ENCODE measurements around the gene CEP19. TPM values are rescaled to one million over a fixed set of nuclear protein-coding genes. Genes with fewer than 3 reads are reported as not detected.

CEP19 gene
- total RNA-seq, 1 donor from 2014 or later = 3.7 TPM

- no peak overlapping the region for H3K27ac Mint-ChIP-seq
- no peak overlapping the region for H3K4me3 Mint-ChIP-seq (ENCODE audit: low read depth)
- intact Hi-C loops (cut with micrococcal nuclease) = no loop called here
- H3K36me3 Mint-ChIP-seq (ENCODE audit: low read depth) = peaks cover 12% of the 10 kb centered on the region
- H3K9me3 Mint-ChIP-seq = peaks cover 4% of the 10 kb centered on the region
- DNase-seq (ENCODE audit: low spot score) = no peak
- H3K27me3 Mint-ChIP-seq (ENCODE audit: low read depth) = no peaks in the 10 kb centered on the region
- H3K4me1 Mint-ChIP-seq (ENCODE audit: low read depth) = peaks cover 35% of the 10 kb centered on the region
Observed at GRCh38 chr3:196673632-196674031, 38.4 kb downstream of the CEP19 start.

- Mint-ChIP-seq H3K36me3 (ENCODE audit: low read depth) (peaks cover 20% of the 10 kb centered on the region), H3K27me3 (ENCODE audit: low read depth) (no peaks in the 10 kb centered on the region), H3K27ac (peak overlapping the region; percentile 16), H3K4me1 (ENCODE audit: low read depth) (peaks cover 16% of the 10 kb centered on the region), H3K4me3 (ENCODE audit: low read depth) (peak overlapping the region; percentile 17), H3K9me3 (peaks cover 4% of the 10 kb centered on the region)
- no peak for DNase-seq (ENCODE audit: low spot score)
- intact Hi-C loops (cut with micrococcal nuclease) = no loop called here
Observed at GRCh38 chr3:196670339-196670738, 41.7 kb downstream of the CEP19 start.

GRCh38 chr3:196667056-196667825 lies 44.8 kb downstream of the CEP19 start:
- Mint-ChIP-seq H3K27ac (no peak overlapping the region), H3K9me3 (no peaks in the 10 kb centered on the region), H3K36me3 (ENCODE audit: low read depth) (peaks cover 23% of the 10 kb centered on the region), H3K27me3 (ENCODE audit: low read depth) (no peaks in the 10 kb centered on the region), H3K4me3 (ENCODE audit: low read depth) (no peak overlapping the region), H3K4me1 (ENCODE audit: low read depth) (peaks cover 20% of the 10 kb centered on the region)
- DNase-seq (ENCODE audit: low spot score) = no peak
- intact Hi-C loops (cut with micrococcal nuclease) = no loop called here

GRCh38 chr3:196666001-196666867 lies 45.8 kb downstream of the CEP19 start:
- H3K9me3 Mint-ChIP-seq = no peaks in the 10 kb centered on the region
- no peak overlapping the region for H3K27ac Mint-ChIP-seq
- intact Hi-C loops (cut with micrococcal nuclease) = no loop called here
- peaks cover 32% of the 10 kb centered on the region for H3K36me3 Mint-ChIP-seq (ENCODE audit: low read depth)
- no peak overlapping the region for H3K4me3 Mint-ChIP-seq (ENCODE audit: low read depth)
- no peak for DNase-seq (ENCODE audit: low spot score)
- H3K4me1 Mint-ChIP-seq (ENCODE audit: low read depth) = peaks cover 16% of the 10 kb centered on the region
- H3K27me3 Mint-ChIP-seq (ENCODE audit: low read depth) = no peaks in the 10 kb centered on the region

GRCh38 chr3:196662711-196663571 lies 49.1 kb downstream of the CEP19 start:
- Mint-ChIP-seq H3K4me1 (ENCODE audit: low read depth) (peaks cover 6% of the 10 kb centered on the region), H3K27me3 (ENCODE audit: low read depth) (no peaks in the 10 kb centered on the region), H3K9me3 (no peaks in the 10 kb centered on the region), H3K36me3 (ENCODE audit: low read depth) (peaks cover 52% of the 10 kb centered on the region), H3K4me3 (ENCODE audit: low read depth) (no peak overlapping the region), H3K27ac (no peak overlapping the region)
- no peak for DNase-seq (ENCODE audit: low spot score)
- intact Hi-C loops (cut with micrococcal nuclease) = no loop called here

GRCh38 chr3:196662033-196662432 lies 50.0 kb downstream of the CEP19 start:
- Mint-ChIP-seq H3K4me3 (ENCODE audit: low read depth) (no peak overlapping the region), H3K4me1 (ENCODE audit: low read depth) (peaks cover 6% of the 10 kb centered on the region), H3K9me3 (no peaks in the 10 kb centered on the region), H3K27ac (no peak overlapping the region), H3K27me3 (ENCODE audit: low read depth) (no peaks in the 10 kb centered on the region), H3K36me3 (ENCODE audit: low read depth) (peaks cover 62% of the 10 kb centered on the region)
- intact Hi-C loops (cut with micrococcal nuclease) = no loop called here
- DNase-seq (ENCODE audit: low spot score) = no peak

- H3K9me3 Mint-ChIP-seq = no peaks in the 10 kb centered on the region
- H3K36me3 Mint-ChIP-seq (ENCODE audit: low read depth) = peaks cover 66% of the 10 kb centered on the region
- intact Hi-C loops (cut with micrococcal nuclease) = no loop called here
- H3K27me3 Mint-ChIP-seq (ENCODE audit: low read depth) = no peaks in the 10 kb centered on the region
- no peak overlapping the region for H3K27ac Mint-ChIP-seq
- DNase-seq (ENCODE audit: low spot score) = no peak
- H3K4me1 Mint-ChIP-seq (ENCODE audit: low read depth) = peaks cover 7% of the 10 kb centered on the region
- no peak overlapping the region for H3K4me3 Mint-ChIP-seq (ENCODE audit: low read depth)
Observed at GRCh38 chr3:196661400-196661799, 50.6 kb downstream of the CEP19 start.

- Mint-ChIP-seq H3K27ac (no peak overlapping the region), H3K4me3 (ENCODE audit: low read depth) (no peak overlapping the region), H3K27me3 (ENCODE audit: low read depth) (no peaks in the 10 kb centered on the region), H3K9me3 (no peaks in the 10 kb centered on the region), H3K4me1 (ENCODE audit: low read depth) (peaks cover 7% of the 10 kb centered on the region), H3K36me3 (ENCODE audit: low read depth) (peaks cover 67% of the 10 kb centered on the region)
- intact Hi-C loops (cut with micrococcal nuclease) = no loop called here
- DNase-seq (ENCODE audit: low spot score) = no peak
Observed at GRCh38 chr3:196660381-196661166, 51.5 kb downstream of the CEP19 start.

- Mint-ChIP-seq H3K27me3 (ENCODE audit: low read depth) (no peaks in the 10 kb centered on the region), H3K27ac (no peak overlapping the region), H3K4me3 (ENCODE audit: low read depth) (no peak overlapping the region), H3K36me3 (ENCODE audit: low read depth) (peaks cover 70% of the 10 kb centered on the region), H3K4me1 (ENCODE audit: low read depth) (peaks cover 7% of the 10 kb centered on the region), H3K9me3 (no peaks in the 10 kb centered on the region)
- intact Hi-C loops (cut with micrococcal nuclease) = no loop called here
- no peak for DNase-seq (ENCODE audit: low spot score)
Observed at GRCh38 chr3:196659901-196660351, 52.1 kb downstream of the CEP19 start.

Other genes starting within 250 kb of the CEP19 start
- gene RNF168, start 208.5 kb downstream of the CEP19 start, total RNA-seq = 36.3 and 37.2 TPM in 2 replicates
- gene SMCO1, start 196.9 kb downstream of the CEP19 start, total RNA-seq = not detected in 2 replicates
- 16.5 and 17.4 TPM in 2 replicates for gene WDR53, start 143.7 kb downstream of the CEP19 start, total RNA-seq
- 22.4 and 23.0 TPM in 2 replicates for gene FBXO45, start 143.6 kb downstream of the CEP19 start, total RNA-seq
- gene NRROS, start 72.6 kb downstream of the CEP19 start, total RNA-seq = 51.4 and 53.2 TPM in 2 replicates
- 65.7 and 70.8 TPM in 2 replicates for gene PIGX, start 127 bp upstream of the CEP19 start, total RNA-seq
- 103 and 107 TPM in 2 replicates for gene PAK2, start 27.6 kb upstream of the CEP19 start, total RNA-seq
- gene SENP5, start 155.7 kb upstream of the CEP19 start, total RNA-seq = 43.9 and 46.9 TPM in 2 replicates
- gene NCBP2, start 230.3 kb upstream of the CEP19 start, total RNA-seq = 82.2 and 83.9 TPM in 2 replicates

All from activated T-helper 2 cell treated with anti-CD3 and anti-CD28 coated beads, Interferon-gamma antibody, Interleukin-2, Interleukin-4, amounts not matched to agents 10 μg/mL and 5 μg/mL and 100 μg/mL, durations not matched to agents 14 hours and 24 hours and 36 hours (primary cell).